Ishikawa (cell line): Measurements from ENCODE around the gene SPAG7.

Source experiments
- CEBPB ChIP-seq: IDR thresholded peaks from 2 replicates; pipeline ENCODE4 v1.6.1; 2012
- CREB1 ChIP-seq: IDR thresholded peaks from 2 replicates; pipeline ENCODE4 v1.6.1; 2012; ENCODE audit warnings: low read depth
- EGR1 ChIP-seq: IDR thresholded peaks from 2 replicates; pipeline ENCODE4 v1.6.1; 2012
- EP300 ChIP-seq: IDR thresholded peaks from 2 replicates; pipeline ENCODE4 v1.6.1; 2012; ENCODE audit warnings: borderline replicate concordance
- FOXM1 ChIP-seq: IDR thresholded peaks from 2 replicates; pipeline ENCODE4 v1.6.1; 2012; ENCODE audit warnings: low read depth, borderline replicate concordance
- NFIC ChIP-seq: IDR thresholded peaks from 2 replicates; pipeline ENCODE4 v1.6.1; 2012
- RAD21 ChIP-seq: IDR thresholded peaks from 2 replicates; pipeline ENCODE4 v1.6.1; 2012; ENCODE audit warnings: low read depth
- TAF1 ChIP-seq: IDR thresholded peaks from 2 replicates; pipeline ENCODE4 v1.6.1; 2012; ENCODE audit warnings: low read depth, mild to moderate bottlenecking
- TCF12 ChIP-seq: IDR thresholded peaks from 2 replicates; pipeline ENCODE4 v1.6.1; 2012; ENCODE audit warnings: low read depth
- TEAD4 ChIP-seq: IDR thresholded peaks from 2 replicates; pipeline ENCODE4 v1.6.1; 2012
- USF1 ChIP-seq: IDR thresholded peaks from 2 replicates; pipeline ENCODE4 v1.6.1; 2012
- YY1 ChIP-seq: IDR thresholded peaks from 2 replicates; pipeline ENCODE4 v1.6.1; 2012; ENCODE audit warnings: low read depth
- ZBTB7A ChIP-seq: IDR thresholded peaks from 2 replicates; pipeline ENCODE4 v1.6.1; 2012; ENCODE audit warnings: low read depth
- TF ChIP-seq, protein P1 (sequence below): IDR thresholded peaks from 2 replicates; pipeline ENCODE4 v1.6.1; 2012
- TF ChIP-seq, protein P2 (sequence below): IDR thresholded peaks from 2 replicates; pipeline ENCODE4 v1.6.1; 2012; ENCODE audit warnings: low read depth, mild to moderate bottlenecking

SPAG7 gene

DNA sequence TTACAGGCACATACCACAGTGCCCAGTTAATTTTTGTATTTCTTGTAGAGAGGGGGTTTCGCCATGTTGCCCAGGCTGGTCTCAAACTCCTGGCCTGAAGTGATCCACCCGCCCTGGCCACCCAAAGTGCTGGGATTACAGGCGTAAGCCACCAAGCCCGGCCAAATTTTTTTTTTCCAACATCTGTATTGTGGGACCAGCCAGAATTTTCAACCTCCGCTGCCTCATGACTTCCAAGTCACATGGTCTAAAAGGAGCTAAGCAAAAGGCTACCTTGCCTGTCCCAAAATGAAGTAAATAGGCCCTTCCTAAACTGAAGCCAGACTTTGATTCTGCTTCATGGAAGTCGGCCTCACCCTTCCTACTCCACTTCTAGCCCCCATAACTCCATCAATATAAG, 4.2 kb upstream of the SPAG7 start:
- no peak for TF ChIP-seq NFIC
- TF ChIP-seq, protein P1, sequence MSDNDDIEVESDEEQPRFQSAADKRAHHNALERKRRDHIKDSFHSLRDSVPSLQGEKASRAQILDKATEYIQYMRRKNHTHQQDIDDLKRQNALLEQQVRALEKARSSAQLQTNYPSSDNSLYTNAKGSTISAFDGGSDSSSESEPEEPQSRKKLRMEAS: no peak
- TF ChIP-seq TCF12: no peak
- TF ChIP-seq TEAD4: no peak
- TF ChIP-seq ZBTB7A: no peak
- TF ChIP-seq, protein P2, sequence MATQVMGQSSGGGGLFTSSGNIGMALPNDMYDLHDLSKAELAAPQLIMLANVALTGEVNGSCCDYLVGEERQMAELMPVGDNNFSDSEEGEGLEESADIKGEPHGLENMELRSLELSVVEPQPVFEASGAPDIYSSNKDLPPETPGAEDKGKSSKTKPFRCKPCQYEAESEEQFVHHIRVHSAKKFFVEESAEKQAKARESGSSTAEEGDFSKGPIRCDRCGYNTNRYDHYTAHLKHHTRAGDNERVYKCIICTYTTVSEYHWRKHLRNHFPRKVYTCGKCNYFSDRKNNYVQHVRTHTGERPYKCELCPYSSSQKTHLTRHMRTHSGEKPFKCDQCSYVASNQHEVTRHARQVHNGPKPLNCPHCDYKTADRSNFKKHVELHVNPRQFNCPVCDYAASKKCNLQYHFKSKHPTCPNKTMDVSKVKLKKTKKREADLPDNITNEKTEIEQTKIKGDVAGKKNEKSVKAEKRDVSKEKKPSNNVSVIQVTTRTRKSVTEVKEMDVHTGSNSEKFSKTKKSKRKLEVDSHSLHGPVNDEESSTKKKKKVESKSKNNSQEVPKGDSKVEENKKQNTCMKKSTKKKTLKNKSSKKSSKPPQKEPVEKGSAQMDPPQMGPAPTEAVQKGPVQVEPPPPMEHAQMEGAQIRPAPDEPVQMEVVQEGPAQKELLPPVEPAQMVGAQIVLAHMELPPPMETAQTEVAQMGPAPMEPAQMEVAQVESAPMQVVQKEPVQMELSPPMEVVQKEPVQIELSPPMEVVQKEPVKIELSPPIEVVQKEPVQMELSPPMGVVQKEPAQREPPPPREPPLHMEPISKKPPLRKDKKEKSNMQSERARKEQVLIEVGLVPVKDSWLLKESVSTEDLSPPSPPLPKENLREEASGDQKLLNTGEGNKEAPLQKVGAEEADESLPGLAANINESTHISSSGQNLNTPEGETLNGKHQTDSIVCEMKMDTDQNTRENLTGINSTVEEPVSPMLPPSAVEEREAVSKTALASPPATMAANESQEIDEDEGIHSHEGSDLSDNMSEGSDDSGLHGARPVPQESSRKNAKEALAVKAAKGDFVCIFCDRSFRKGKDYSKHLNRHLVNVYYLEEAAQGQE: no peak
- TF ChIP-seq YY1: no peak
- no peak for TF ChIP-seq EGR1
- TF ChIP-seq CEBPB: no peak
- no peak for TF ChIP-seq USF1

- TF ChIP-seq CREB1 (no peak), TCF12 (no peak), CEBPB (no peak), EP300 (no peak), TEAD4 (no peak), USF1 (no peak), EGR1 (no peak)
- TF ChIP-seq, protein P1: no peak
Observed at GRCh38 chr17:4970273-4970672, 2.7 kb upstream of the SPAG7 start.

DNA sequence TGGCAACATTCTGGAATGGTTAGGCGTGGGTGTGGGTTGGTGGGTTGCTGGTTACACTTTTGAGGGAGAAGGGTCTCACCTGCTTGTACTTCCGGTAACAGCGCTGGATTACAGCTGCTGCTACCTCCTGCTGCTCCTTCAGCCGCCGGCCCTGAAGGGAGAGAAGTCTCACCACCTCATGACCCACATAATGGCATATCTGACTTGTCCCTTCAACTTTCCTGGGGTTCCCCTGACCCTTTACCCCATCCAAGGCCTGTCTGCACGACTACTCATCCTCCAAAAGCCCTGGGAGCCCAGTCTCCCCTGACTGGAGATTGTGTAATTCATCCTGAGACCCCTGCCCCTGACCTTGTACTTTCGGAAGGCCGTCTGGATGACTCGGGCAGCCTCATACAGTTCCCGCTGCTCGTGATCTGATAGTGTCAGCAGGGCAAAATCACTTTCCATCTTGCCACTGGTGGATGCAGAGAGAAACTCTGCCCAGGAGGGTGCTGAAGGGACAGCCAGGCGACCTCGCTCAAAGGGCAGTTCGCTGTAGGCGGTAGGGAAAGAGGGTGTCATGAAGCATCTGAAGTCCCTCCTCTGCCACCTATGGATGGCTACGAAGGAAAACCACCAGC, 2.0 kb upstream of the SPAG7 start:
- TF ChIP-seq, protein P1: no peak
- TF ChIP-seq TAF1 (no peak), EGR1 (no peak), EP300 (no peak), NFIC (no peak), TEAD4 (no peak), YY1 (no peak), CREB1 (no peak), TCF12 (no peak), CEBPB (no peak), USF1 (no peak), RAD21 (no peak), ZBTB7A (no peak), FOXM1 (no peak)
- TF ChIP-seq, protein P2: no peak

- TF ChIP-seq EP300 (no peak), USF1 (no peak), TCF12 (no peak), FOXM1 (no peak), ZBTB7A (no peak), RAD21 (no peak), YY1 (no peak), TEAD4 (no peak), CREB1 (no peak), TAF1 (no peak), CEBPB (no peak), EGR1 (no peak)
- TF ChIP-seq, protein P1: no peak
Observed at GRCh38 chr17:4969047-4969550, 1.5 kb upstream of the SPAG7 start.
